SK-N-SH treated with all-trans-retinoic acid at 6 μM for 48 hours (cell line): ENCODE data around the gene C17orf107.

Source experiments
- ARNTL ChIP-seq: fragments of 450-650 bp; formaldehyde crosslinking; IDR thresholded peaks from 2 replicates; pipeline ENCODE4 v1.5.0; 2020; ENCODE audit warnings: low read depth, mild to moderate bottlenecking, moderate library complexity, borderline replicate concordance
- ESRRG ChIP-seq: fragments of 250-450 bp; sonication (Bioruptor Pico); IDR thresholded peaks from 2 replicates; pipeline ENCODE4 v1.6.1; 2021; ENCODE audit warnings: mild to moderate bottlenecking
- OSR1 ChIP-seq: fragments of 250-450 bp; sonication (Bioruptor Pico); IDR thresholded peaks from 2 replicates; pipeline ENCODE4 v1.8.0; 2022; ENCODE audit warnings: moderate library complexity, mild to moderate bottlenecking, inconsistent platforms
- ZC3H10 ChIP-seq: fragments of 250-450 bp; sonication (Bioruptor Pico); IDR thresholded peaks from 2 replicates; pipeline ENCODE4 v1.5.1; 2021; ENCODE audit warnings: mild to moderate bottlenecking, moderate library complexity
- ZFP30 ChIP-seq: fragments of 450-650 bp; formaldehyde crosslinking; IDR thresholded peaks from 2 replicates; pipeline ENCODE4 v1.5.0; 2022; ENCODE audit warnings: mild to moderate bottlenecking, moderate library complexity
- ZNF70 ChIP-seq: fragments of 450-650 bp; formaldehyde crosslinking; IDR thresholded peaks from 2 replicates; pipeline ENCODE4 v1.5.0; 2020; ENCODE audit warnings: mild to moderate bottlenecking, moderate library complexity
- ZNF8 ChIP-seq: fragments of 450-650 bp; formaldehyde crosslinking; IDR thresholded peaks from 2 replicates; pipeline ENCODE4 v1.5.0; 2020; ENCODE audit warnings: mild to moderate bottlenecking, moderate library complexity
- TF ChIP-seq, protein P1 (sequence below): fragments of 250-450 bp; sonication (Bioruptor Pico); IDR thresholded peaks from 2 replicates; pipeline ENCODE4 v1.5.1; 2020; ENCODE audit warnings: low read depth, mild to moderate bottlenecking, moderate library complexity
- TF ChIP-seq, protein P2 (sequence below): fragments of 250-450 bp; sonication (Bioruptor Pico); IDR thresholded peaks from 2 replicates; pipeline ENCODE4 v1.8.0; 2020; ENCODE audit warnings: mild to moderate bottlenecking, moderate library complexity, borderline replicate concordance

DNA sequence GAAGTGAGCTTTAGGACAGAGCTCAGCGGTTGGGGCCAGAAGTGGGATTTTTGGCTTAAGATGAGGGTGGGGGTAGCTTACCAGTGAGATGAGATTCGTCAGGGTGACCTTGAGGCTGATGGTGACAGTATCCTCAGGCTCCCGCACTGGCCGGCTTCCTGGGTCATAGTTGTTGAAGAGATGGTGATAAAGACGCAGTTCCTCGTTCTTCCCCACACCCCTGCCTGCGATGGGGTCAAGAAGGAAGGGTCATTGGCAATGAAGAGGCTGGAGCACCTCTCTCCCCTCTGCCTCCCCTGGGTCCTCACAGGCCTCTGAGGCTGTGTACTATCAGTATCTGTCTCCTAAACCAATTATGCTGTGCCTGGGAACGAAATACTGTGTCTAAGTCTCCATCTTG lies 3.2 kb downstream of the C17orf107 start:
- TF ChIP-seq ZFP30 (no peak), ZNF70 (CRISPR knock-in tag) (no peak), ZNF8 (CRISPR knock-in tag) (no peak), ZC3H10 (no peak), OSR1 (CRISPR knock-in tag) (no peak), ARNTL (no peak), ESRRG (CRISPR knock-in tag) (no peak)
- TF ChIP-seq, protein P1, sequence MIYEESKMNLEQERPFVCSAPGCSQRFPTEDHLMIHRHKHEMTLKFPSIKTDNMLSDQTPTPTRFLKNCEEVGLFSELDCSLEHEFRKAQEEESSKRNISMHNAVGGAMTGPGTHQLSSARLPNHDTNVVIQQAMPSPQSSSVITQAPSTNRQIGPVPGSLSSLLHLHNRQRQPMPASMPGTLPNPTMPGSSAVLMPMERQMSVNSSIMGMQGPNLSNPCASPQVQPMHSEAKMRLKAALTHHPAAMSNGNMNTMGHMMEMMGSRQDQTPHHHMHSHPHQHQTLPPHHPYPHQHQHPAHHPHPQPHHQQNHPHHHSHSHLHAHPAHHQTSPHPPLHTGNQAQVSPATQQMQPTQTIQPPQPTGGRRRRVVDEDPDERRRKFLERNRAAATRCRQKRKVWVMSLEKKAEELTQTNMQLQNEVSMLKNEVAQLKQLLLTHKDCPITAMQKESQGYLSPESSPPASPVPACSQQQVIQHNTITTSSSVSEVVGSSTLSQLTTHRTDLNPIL (CRISPR knock-in tag), result no peak
- TF ChIP-seq, protein P2, sequence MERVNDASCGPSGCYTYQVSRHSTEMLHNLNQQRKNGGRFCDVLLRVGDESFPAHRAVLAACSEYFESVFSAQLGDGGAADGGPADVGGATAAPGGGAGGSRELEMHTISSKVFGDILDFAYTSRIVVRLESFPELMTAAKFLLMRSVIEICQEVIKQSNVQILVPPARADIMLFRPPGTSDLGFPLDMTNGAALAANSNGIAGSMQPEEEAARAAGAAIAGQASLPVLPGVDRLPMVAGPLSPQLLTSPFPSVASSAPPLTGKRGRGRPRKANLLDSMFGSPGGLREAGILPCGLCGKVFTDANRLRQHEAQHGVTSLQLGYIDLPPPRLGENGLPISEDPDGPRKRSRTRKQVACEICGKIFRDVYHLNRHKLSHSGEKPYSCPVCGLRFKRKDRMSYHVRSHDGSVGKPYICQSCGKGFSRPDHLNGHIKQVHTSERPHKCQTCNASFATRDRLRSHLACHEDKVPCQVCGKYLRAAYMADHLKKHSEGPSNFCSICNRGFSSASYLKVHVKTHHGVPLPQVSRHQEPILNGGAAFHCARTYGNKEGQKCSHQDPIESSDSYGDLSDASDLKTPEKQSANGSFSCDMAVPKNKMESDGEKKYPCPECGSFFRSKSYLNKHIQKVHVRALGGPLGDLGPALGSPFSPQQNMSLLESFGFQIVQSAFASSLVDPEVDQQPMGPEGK (CRISPR knock-in tag), result no peak
